GM21360 (cell line): ENCODE results near the gene FARS2.

ENCODE experiments used
- ATAC-seq: cut with Tn5 transposase; IDR thresholded peaks from one replicate; pipeline ENCODE4 v1.9.1; 2021; ENCODE audit warnings: mild to moderate bottlenecking, moderate library complexity; ENCODE audit not compliant: unreplicated experiment

The FARS2 gene

GRCh38 chr6:5497896-5498578, 236.7 kb downstream of the FARS2 start:
- ATAC-seq, result no peak

- no peak for ATAC-seq
Observed at GRCh38 chr6:5498579-5498899, 237.2 kb downstream of the FARS2 start.

DNA sequence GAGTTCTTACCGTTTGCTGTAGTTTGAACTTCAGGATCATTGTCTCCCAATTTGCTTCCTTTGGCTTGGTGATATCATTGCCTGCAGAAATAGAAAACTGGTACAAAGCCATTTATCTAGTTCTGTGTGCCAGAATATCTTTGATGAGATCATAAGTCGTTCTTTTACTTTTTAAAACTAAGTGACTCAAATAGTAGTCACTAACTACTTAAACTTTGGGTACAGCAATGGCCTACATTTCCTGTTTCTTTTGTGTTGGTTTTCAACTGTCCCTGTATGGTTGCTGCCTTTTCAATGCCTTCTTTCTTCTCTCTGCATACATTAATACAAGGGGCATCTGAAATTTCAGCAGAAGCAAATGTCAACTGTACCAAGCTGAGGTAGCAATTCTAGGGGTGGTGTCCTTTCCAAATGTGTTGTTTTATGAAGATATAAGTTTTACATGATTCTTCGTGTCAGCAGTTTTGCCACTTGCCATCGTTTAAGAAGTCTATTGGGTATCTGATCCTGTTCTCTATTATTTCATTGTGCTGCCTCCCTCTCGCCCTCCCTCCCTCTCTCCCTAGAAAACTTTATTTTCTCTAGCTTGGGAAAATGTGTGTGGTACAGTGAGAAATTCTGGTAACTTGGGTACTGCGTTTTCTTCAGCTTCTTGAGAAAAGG, 238.5 kb downstream of the FARS2 start:
- ATAC-seq, result no peak

GRCh38 chr6:5501837-5502236, 240.5 kb downstream of the FARS2 start:
- ATAC-seq, result no peak

DNA sequence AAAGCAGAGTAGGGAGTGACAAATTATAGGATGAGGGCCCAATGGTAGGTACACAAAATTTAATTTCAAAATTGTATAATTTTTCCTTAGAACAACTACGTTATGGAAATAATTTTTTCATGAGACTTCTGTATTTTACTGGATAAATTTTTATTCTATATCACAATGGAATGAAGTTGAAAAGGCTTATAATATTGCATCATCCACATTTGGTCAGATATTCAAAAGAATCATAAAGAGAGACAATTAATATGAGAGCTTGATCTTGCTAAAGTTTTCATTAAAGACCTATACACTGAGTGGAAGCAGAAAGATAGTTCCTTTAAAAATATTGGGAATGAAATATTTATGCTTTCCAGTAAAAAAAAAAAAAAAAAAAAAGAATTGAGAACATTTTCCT, 242.8 kb downstream of the FARS2 start:
- no peak for ATAC-seq

DNA sequence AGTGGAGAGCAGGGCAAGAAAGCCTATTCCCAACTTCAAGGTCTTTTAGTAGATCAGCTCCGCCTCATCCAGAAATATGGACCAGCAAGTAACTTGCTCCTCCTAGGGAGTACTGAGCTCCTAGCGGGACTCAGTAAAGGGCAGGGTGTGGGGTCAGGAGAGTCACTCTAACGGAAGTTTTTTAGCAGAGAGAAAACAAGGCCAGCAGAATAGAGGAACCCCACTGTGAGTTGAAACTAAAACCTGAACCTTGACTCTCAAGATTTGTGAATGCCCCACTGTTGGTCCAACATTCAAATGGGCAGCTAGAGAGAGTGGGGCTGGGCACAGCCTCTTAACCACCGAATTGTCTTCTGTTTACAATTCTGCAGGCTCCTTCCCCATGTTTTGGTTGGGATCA, 244.8 kb downstream of the FARS2 start:
- peak; percentile 34 for ATAC-seq

DNA sequence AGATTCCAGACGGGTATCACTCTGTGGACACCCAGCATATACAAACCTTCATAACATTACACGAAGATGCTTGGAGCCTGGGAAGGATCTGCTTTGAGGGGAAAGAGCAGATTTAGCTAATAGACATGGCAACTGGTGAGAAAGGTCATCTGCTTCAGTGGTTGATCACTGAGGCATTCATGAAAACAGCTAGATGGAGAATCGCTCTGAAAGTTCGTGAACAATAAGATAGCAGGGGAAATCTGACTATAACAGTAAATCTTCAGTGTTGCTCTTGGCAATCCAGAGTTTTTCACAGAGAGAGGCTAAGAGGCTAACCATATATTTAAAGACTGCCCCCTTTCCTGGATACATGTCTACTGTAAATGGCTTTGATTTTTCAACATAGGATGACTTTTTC, 245.3 kb downstream of the FARS2 start:
- peak; percentile 48 for ATAC-seq

- ATAC-seq, result peak; percentile 78
Observed at GRCh38 chr6:5507131-5507681, 245.9 kb downstream of the FARS2 start.

DNA sequence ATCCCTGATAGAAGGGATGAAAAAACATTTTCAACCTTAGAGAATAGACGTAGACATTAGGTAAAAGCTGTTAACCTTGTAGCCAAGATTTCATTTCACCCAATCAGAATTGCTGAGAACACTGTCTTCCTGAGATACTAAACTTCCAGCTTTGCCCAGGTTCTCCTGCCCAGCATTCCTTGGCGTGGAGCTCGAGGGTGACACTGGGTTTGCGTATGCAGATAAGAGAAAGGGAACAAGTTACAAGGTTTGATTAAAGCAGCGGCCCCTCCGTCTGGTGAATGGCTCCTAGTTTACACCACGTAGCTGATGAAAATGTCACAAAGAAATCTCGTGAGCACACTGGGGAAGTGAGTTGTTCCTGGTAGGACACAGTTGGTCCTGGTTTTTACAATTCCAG, 247.8 kb downstream of the FARS2 start:
- ATAC-seq, result no peak

GRCh38 chr6:5510331-5511133, 249.2 kb downstream of the FARS2 start:
- ATAC-seq, result no peak

DNA sequence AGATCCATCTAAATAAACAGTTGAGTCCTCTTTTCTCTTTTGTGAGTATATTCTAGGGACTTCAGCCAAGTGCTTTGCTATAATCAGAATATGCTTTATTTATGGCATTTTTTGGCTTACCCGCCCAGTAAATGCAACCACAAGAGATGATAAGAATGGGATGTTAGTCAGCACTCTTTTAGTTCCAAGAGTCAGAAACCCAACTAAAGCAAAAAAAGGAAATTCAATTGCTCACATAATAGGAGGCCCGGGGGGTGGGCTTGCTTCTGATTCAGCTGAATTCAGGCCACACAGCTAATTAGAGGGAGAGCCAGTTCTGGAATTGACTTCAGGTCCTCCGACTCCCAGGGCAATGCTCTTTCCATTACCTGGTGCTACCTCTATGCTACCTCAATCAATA, 250.6 kb downstream of the FARS2 start:
- no peak for ATAC-seq

DNA sequence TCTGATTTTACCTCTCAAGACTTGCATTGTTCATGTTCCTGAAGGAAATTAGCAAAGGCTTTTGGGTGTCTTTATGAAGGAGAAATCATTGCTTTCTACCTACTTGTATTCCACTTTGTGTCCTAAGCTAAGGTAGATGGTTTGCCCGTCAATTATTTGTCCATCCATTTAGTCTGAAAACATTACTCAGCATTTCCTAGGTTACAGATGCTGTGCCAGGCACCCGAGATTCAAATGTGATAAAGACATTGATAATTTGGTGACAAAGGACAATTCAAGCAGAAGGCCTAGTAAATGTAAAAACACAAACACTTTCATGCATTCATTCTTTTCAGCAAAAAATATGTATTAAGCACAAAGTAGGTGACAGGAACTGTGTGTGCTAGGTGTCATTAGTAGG, 251.1 kb downstream of the FARS2 start:
- ATAC-seq, result no peak

DNA sequence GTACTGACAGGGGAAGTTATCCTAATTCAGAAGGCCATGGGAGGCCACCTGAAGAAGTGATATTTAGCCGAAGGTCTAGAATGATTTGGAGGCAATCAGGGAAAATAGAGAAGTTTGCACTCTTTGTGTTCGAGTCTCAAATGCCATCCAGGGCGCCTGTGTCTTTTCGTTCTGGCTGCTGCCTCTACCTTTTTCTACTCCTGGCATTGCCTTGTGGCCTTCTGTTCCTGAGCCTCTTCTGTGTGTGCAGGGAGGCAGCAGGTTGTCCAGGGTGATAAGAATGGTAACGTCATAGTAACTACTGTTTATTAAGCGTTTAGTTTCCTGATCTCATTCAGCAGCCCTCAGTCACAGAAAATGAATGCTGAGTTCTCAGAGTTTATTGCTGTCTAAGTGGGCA, 252.1 kb downstream of the FARS2 start:
- ATAC-seq, result no peak

- peak; percentile 45 for ATAC-seq
Observed at GRCh38 chr6:5514353-5514752, 253.0 kb downstream of the FARS2 start.

- ATAC-seq, result no peak
Observed at GRCh38 chr6:5515200-5515599, 253.9 kb downstream of the FARS2 start.

DNA sequence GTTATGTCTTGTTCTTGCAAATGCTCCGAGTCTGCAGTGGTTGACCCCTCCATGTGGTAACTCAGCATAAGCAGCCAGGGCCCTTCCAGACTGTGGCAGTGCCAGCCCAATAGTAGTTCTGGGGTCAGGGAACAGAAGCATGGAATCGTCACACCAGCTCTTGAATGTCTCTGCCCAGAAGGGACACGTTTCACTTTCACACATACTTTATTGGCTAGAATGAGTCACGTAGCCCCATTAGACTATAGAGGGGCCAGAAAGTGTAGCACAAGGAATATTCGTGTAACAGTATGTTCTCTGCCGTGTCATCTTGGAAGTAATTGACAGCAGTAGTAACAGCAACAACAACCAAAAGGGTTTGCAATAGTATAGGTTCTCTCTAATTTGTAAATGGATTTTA, 254.7 kb downstream of the FARS2 start:
- no peak for ATAC-seq

GRCh38 chr6:5517796-5518195, 256.5 kb downstream of the FARS2 start:
- ATAC-seq, result peak; percentile 56

- no peak for ATAC-seq
Observed at GRCh38 chr6:5518936-5519491, 257.7 kb downstream of the FARS2 start.

GRCh38 chr6:5520796-5521195, 259.5 kb downstream of the FARS2 start:
- no peak for ATAC-seq

GRCh38 chr6:5521322-5521721, 260.0 kb downstream of the FARS2 start:
- no peak for ATAC-seq

- ATAC-seq, result no peak
Observed at GRCh38 chr6:5522147-5522546, 260.8 kb downstream of the FARS2 start.

GRCh38 chr6:5524110-5524509, 262.8 kb downstream of the FARS2 start:
- no peak for ATAC-seq
